SU-DHL-6 (cell line): Measurements from ENCODE around the gene TMED8.

ENCODE experiments used
- H2AFZ ChIP-seq: fragments of 200-600 bp; sonication (generic); 2 replicates; pipeline ENCODE4 v1.6.1; 2014; ENCODE audit warnings: low read depth, mild to moderate bottlenecking, moderate library complexity, mixed read lengths, antibody characterized with exemption, low read length; ENCODE audit not compliant: severe bottlenecking
- H3F3A ChIP-seq: fragments of 200-600 bp; shearing (Covaris generic); 2 replicates; pipeline ENCODE4 v1.6.0; 2016; ENCODE audit warnings: antibody characterized with exemption, mild to moderate bottlenecking; ENCODE audit not compliant: insufficient read depth
- H3K27ac ChIP-seq: fragments of 200-600 bp; sonication (generic); 2 replicates; pipeline ENCODE4 v1.5.1; 2016; ENCODE audit warnings: low read depth, mild to moderate bottlenecking, low read length, moderate library complexity, mixed read lengths
- H3K27me3 ChIP-seq: fragments of 200-600 bp; sonication (generic), shearing (Covaris generic); 2 replicates; pipeline ENCODE4 v1.6.0; 2014; ENCODE audit warnings: mild to moderate bottlenecking, low read length
- H3K36me3 ChIP-seq: fragments of 200-600 bp; sonication (generic); 2 replicates; pipeline ENCODE4 v1.6.1; 2014; ENCODE audit warnings: mild to moderate bottlenecking, low read length, mixed read lengths
- H3K4me2 ChIP-seq: fragments of 300-600, 200-600 bp; shearing (Covaris generic), sonication (generic); 2 replicates; pipeline ENCODE4 v1.6.0; 2014; ENCODE audit warnings: low read length, low read depth, mild to moderate bottlenecking; ENCODE audit not compliant: poor library complexity, severe bottlenecking
- H3K4me3 ChIP-seq: fragments of 200-600 bp; sonication (generic); 2 replicates; pipeline ENCODE4 v1.5.1; 2014; ENCODE audit warnings: antibody characterized with exemption, low read length, mild to moderate bottlenecking, mixed read lengths; ENCODE audit not compliant: insufficient read depth, poor library complexity, severe bottlenecking
- H3K79me2 ChIP-seq: fragments of 200-600 bp; sonication (generic); 2 replicates; pipeline ENCODE4 v1.6.1; 2014; ENCODE audit warnings: mild to moderate bottlenecking, low read length, moderate library complexity; ENCODE audit not compliant: insufficient read depth
- H3K9ac ChIP-seq: fragments of 200-600 bp; sonication (generic); 2 replicates; pipeline ENCODE4 v1.7.0; 2014; ENCODE audit warnings: mild to moderate bottlenecking, low read length
- H3K9me2 ChIP-seq: fragments of 200-600 bp; sonication (generic); replicated peaks from 2 replicates; pipeline ENCODE4 v1.6.1; 2014; ENCODE audit warnings: low read length; ENCODE audit not compliant: insufficient read depth
- H3K9me3 ChIP-seq: fragments of 200-600 bp; sonication (generic); 2 replicates; pipeline ENCODE4 v1.6.1; 2014; ENCODE audit warnings: low read length, mixed read lengths; ENCODE audit not compliant: insufficient read depth
- H4K20me1 ChIP-seq: fragments of 200-600 bp; sonication (generic); 2 replicates; pipeline ENCODE4 v1.6.1; 2014; ENCODE audit warnings: low read depth, mild to moderate bottlenecking, antibody characterized with exemption, low read length, moderate library complexity, mixed read lengths
- TF ChIP-seq, protein P1 (sequence below): fragments of 200-600 bp; sonication (generic); IDR thresholded peaks from one replicate; pipeline ENCODE4 v1.5.1; 2017; ENCODE audit warnings: antibody characterized with exemption, mild to moderate bottlenecking, low read length, moderate library complexity; ENCODE audit not compliant: insufficient read depth, poor library complexity, severe bottlenecking

Gene TMED8

DNA sequence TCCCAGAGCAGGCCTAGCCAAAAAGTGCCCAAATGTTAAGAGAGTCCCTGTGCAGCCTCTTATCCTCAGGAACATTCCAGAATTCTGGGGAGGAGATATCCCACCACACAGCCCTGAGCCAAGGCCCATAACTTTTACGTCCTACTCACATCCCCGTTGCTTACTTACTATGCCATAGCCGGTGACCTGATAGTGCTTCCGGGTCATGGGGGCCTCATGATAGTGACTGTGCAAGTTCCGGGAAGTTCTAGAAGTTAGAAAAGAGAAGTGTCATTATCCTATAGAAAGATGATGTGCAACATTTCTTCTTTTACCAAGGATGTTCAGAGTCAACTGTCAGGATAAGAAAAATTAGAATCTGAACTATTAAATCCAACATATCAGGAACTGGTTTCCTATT lies 90.3 kb downstream of the TMED8 start:
- Histone ChIP-seq H3K4me3 (no peak overlapping the region), H3K9ac (no peak overlapping the region), H3K27me3 (no peaks in the 10 kb centered on the region), H3K9me2 (no peaks in the 10 kb centered on the region), H3F3A (no peaks in the 10 kb centered on the region), H3K4me2 (no peak overlapping the region), H3K79me2 (no peaks in the 10 kb centered on the region), H3K27ac (no peak overlapping the region), H3K36me3 (no peaks in the 10 kb centered on the region), H3K9me3 (no peaks in the 10 kb centered on the region), H4K20me1 (no peaks in the 10 kb centered on the region), H2AFZ (no peak overlapping the region)
- TF ChIP-seq, protein P1, sequence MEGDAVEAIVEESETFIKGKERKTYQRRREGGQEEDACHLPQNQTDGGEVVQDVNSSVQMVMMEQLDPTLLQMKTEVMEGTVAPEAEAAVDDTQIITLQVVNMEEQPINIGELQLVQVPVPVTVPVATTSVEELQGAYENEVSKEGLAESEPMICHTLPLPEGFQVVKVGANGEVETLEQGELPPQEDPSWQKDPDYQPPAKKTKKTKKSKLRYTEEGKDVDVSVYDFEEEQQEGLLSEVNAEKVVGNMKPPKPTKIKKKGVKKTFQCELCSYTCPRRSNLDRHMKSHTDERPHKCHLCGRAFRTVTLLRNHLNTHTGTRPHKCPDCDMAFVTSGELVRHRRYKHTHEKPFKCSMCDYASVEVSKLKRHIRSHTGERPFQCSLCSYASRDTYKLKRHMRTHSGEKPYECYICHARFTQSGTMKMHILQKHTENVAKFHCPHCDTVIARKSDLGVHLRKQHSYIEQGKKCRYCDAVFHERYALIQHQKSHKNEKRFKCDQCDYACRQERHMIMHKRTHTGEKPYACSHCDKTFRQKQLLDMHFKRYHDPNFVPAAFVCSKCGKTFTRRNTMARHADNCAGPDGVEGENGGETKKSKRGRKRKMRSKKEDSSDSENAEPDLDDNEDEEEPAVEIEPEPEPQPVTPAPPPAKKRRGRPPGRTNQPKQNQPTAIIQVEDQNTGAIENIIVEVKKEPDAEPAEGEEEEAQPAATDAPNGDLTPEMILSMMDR: no peak
